Measurements from ENCODE around the gene KRTAP10-3. TPM values are rescaled to one million over a fixed set of nuclear protein-coding genes. Genes with fewer than 3 reads are reported as not detected.
A peak's percentile ranks its signal among the peaks of the same experiment; 100 is the strongest.
"Not testable (repeated sequence)": the region's sequence is repeated elsewhere in the genome, so short reads cannot be mapped to it uniquely, and the experiment has no call there.

KRTAP10-3 gene
- total RNA-seq, 1 donor from 2014 or later = not detected

DNA sequence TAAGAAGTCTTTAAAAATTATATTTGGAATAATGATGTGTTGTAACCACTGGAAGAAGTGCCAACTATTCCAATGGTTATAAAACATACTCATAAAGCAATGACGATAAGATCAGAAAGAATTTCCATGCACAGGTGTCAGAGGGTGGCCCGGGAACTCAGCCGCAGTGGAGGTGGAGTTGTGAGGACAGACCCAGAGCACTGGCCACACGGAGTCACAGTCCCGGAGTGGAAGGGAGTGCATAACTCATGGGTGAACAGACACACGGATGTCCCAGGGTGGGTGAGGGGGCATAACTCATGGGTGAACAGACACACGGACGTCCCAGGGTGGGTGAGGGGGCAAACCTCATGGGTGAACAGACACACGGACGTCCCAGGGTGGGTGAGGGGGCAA is 17.4 kb upstream of the KRTAP10-3 start:
- Mint-ChIP-seq H3K4me3 (ENCODE audit: unreplicated experiment) (no peak overlapping the region), H3K27ac (ENCODE audit: unreplicated experiment) (no peak overlapping the region), H3K36me3 (ENCODE audit: low read depth) (peaks cover 10% of the 10 kb centered on the region), H3K4me1 (ENCODE audit: low read depth) (peaks cover 6% of the 10 kb centered on the region), H3K9me3 (ENCODE audit: low read depth) (peaks cover 28% of the 10 kb centered on the region), H3K27me3 (ENCODE audit: low read depth) (peaks cover 21% of the 10 kb centered on the region)
- TF ChIP-seq, protein P1, sequence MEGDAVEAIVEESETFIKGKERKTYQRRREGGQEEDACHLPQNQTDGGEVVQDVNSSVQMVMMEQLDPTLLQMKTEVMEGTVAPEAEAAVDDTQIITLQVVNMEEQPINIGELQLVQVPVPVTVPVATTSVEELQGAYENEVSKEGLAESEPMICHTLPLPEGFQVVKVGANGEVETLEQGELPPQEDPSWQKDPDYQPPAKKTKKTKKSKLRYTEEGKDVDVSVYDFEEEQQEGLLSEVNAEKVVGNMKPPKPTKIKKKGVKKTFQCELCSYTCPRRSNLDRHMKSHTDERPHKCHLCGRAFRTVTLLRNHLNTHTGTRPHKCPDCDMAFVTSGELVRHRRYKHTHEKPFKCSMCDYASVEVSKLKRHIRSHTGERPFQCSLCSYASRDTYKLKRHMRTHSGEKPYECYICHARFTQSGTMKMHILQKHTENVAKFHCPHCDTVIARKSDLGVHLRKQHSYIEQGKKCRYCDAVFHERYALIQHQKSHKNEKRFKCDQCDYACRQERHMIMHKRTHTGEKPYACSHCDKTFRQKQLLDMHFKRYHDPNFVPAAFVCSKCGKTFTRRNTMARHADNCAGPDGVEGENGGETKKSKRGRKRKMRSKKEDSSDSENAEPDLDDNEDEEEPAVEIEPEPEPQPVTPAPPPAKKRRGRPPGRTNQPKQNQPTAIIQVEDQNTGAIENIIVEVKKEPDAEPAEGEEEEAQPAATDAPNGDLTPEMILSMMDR (IDR thresholded peaks at IDR 0.05) = no peak
- DNase-seq (ENCODE audit: low spot score) = no peak

- H3K4me3 Mint-ChIP-seq (ENCODE audit: unreplicated experiment) = no peak overlapping the region
- H3K27ac Mint-ChIP-seq (ENCODE audit: unreplicated experiment) = no peak overlapping the region
- DNase-seq (ENCODE audit: low spot score) = peak; percentile 63
- TF ChIP-seq, protein P1 (IDR thresholded peaks at IDR 0.05) = no peak
- H3K27me3 Mint-ChIP-seq (ENCODE audit: low read depth) = peaks cover 18% of the 10 kb centered on the region
- peaks cover 32% of the 10 kb centered on the region for H3K9me3 Mint-ChIP-seq (ENCODE audit: low read depth)
- H3K36me3 Mint-ChIP-seq (ENCODE audit: low read depth) = peaks cover 9% of the 10 kb centered on the region
- peaks cover 6% of the 10 kb centered on the region for H3K4me1 Mint-ChIP-seq (ENCODE audit: low read depth)
Observed at GRCh38 chr21:44575307-44576024, 16.9 kb upstream of the KRTAP10-3 start.

DNA sequence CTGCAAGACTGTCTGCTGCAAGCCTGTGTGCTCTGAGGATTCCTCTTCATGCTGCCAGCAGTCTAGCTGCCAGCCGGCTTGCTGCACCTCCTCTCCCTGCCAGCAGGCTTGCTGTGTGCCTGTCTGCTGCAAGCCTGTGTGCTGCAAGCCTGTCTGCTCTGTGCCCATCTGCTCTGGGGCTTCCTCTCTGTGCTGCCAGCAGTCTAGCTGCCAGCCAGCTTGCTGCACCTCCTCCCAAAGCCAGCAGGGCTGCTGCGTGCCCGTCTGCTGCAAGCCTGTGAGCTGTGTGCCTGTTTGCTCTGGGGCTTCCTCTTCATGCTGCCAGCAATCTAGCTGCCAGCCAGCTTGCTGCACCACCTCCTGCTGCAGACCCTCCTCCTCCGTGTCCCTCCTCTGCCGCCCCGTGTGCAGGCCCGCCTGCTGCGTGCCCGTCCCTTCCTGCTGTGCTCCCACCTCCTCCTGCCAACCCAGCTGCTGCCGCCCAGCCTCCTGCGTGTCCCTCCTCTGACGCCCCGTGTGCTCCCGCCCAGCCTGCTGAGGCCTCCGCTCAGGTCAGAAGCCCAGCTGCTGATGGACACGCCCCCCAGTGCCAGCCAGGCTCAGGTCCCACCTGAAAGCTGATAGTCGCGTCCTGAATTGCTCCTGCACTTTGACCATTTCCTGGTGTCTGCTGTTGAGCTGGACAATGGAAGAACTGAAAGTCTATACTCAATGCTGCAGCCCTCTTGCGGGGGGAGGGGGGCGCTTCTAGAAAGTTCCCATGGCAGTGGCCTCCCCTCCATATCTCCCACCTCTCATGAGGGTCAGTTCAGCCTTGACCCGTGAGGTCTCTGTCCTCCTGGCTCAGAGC is 16.1 kb upstream of the KRTAP10-3 start:
- H3K4me3 Mint-ChIP-seq (ENCODE audit: unreplicated experiment) = no peak overlapping the region
- peaks cover 6% of the 10 kb centered on the region for H3K4me1 Mint-ChIP-seq (ENCODE audit: low read depth)
- H3K36me3 Mint-ChIP-seq (ENCODE audit: low read depth) = peaks cover 7% of the 10 kb centered on the region
- H3K27me3 Mint-ChIP-seq (ENCODE audit: low read depth) = peaks cover 16% of the 10 kb centered on the region
- peak; percentile 68 for DNase-seq (ENCODE audit: low spot score)
- peaks cover 33% of the 10 kb centered on the region for H3K9me3 Mint-ChIP-seq (ENCODE audit: low read depth)
- H3K27ac Mint-ChIP-seq (ENCODE audit: unreplicated experiment) = no peak overlapping the region
- TF ChIP-seq, protein P1 (IDR thresholded peaks at IDR 0.05) = no peak

DNA sequence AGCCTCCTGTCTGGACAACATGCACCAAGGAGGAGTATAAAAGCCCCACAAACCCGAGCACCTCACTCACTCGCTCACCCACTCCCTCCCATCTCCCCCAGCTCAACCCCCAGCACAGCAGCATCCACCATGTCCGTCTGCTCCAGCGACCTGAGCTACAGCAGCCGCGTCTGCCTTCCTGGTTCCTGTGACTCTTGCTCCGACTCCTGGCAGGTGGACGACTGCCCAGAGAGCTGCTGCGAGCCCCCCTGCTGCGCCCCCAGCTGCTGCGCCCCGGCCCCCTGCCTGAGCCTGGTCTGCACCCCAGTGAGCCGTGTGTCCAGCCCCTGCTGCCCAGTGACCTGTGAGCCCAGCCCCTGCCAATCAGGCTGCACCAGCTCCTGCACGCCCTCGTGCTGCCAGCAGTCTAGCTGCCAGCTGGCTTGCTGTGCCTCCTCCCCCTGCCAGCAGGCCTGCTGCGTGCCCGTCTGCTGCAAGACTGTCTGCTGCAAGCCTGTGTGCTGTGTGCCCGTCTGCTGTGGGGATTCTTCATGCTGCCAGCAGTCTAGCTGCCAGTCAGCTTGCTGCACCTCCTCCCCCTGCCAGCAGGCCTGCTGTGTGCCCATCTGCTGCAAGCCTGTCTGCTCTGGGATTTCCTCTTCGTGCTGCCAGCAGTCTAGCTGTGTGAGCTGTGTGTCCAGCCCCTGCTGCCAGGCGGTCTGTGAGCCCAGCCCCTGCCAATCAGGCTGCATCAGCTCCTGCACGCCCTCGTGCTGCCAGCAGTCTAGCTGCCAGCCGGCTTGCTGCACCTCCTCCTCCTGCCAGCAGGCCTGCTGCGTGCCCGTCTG is 15.2 kb upstream of the KRTAP10-3 start, which contains the start of gene KRTAP10-4:
Gene KRTAP10-4 (plus strand): TSS at position 100 of the 827 bp plus-strand sequence. CDS start 30 bp downstream, at position 130.
- H3K27me3 Mint-ChIP-seq (ENCODE audit: low read depth) = peaks cover 15% of the 10 kb centered on the region

DNA sequence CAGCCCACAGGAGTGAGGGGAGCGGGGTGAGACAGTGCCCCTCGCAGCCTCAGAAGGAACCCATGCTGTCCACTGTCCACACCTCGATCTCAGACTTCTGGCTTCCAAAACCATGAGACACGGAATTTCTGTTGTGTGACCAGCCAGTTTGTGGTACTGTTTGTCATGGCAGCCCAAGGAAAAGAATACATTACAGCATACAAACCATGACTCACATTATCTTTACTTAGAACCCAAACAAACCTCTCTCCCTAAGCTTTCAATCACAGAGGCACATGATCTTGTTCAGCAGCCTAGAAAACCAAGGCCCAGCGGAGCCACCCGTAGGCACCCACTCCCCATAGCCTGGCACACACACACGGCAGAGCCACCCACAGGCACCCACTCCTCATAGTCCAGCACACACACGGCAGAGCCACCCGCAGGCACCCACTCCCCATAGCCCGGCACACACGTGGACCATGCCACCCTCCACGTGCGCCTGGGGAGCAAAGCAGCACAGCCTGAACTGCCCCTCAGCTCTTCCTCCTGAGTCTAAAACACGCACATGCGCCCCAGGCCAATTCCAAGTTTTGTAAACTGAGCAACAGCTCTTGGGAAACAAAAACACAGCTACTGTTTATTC is 14.5 kb upstream of the KRTAP10-3 start:
- Mint-ChIP-seq H3K9me3 (ENCODE audit: low read depth) (peaks cover 31% of the 10 kb centered on the region), H3K27ac (ENCODE audit: unreplicated experiment) (peak overlapping the region; percentile 55), H3K4me3 (ENCODE audit: unreplicated experiment) (no peak overlapping the region), H3K4me1 (ENCODE audit: low read depth) (peaks cover 6% of the 10 kb centered on the region), H3K36me3 (ENCODE audit: low read depth) (peaks cover 6% of the 10 kb centered on the region), H3K27me3 (ENCODE audit: low read depth) (peaks cover 17% of the 10 kb centered on the region)
- TF ChIP-seq, protein P1 (IDR thresholded peaks at IDR 0.05) = no peak
- peak; percentile 47 for DNase-seq (ENCODE audit: low spot score)

More for the DNA sequence above, 15.2 kb upstream of the KRTAP10-3 start, which contains the start of gene KRTAP10-4:
- H3K4me3 Mint-ChIP-seq (ENCODE audit: unreplicated experiment); H3K36me3 Mint-ChIP-seq (ENCODE audit: low read depth); H3K4me1 Mint-ChIP-seq (ENCODE audit: low read depth): not testable (repeated sequence)
- H3K27ac Mint-ChIP-seq (ENCODE audit: unreplicated experiment) = peak within 1 kb of the TSS; percentile 55
- H3K9me3 Mint-ChIP-seq (ENCODE audit: low read depth) = peaks cover 33% of the 10 kb centered on the region
- peak; percentile 77 for DNase-seq (ENCODE audit: low spot score)
